Transverse colon (tissue), 4 donors: ENCODE results near the gene HNRNPM. TPM values are rescaled to one million over a fixed set of nuclear protein-coding genes. Genes with fewer than 3 reads are reported as not detected.

Source experiments
- DNase-seq: peaks from one replicate; pipeline ENCODE4 v3.0.0-alpha.2; 2019
- H3K27ac ChIP-seq, 4 donors: fragments of 200-600 bp; sonication (generic); 2 replicates each; pipeline ENCODE4 v1.5.1; 2016 to 2018; ENCODE audit warnings: inconsistent platforms in 4 of 4
- H3K27me3 ChIP-seq: fragments of 200-600 bp; sonication (generic); 2 replicates; pipeline ENCODE4 v1.5.1; 2017; ENCODE audit warnings: inconsistent platforms
- H3K36me3 ChIP-seq, 4 donors: fragments of 200-600 bp; sonication (generic); 2 replicates each; pipeline ENCODE4 v1.5.1; 2017 to 2019; ENCODE audit warnings: inconsistent platforms in 4 of 4
- H3K4me1 ChIP-seq, 4 donors: fragments of 200-600 bp; sonication (generic); 2 replicates each; pipeline ENCODE4 v1.5.1; 2017 to 2020; ENCODE audit warnings: inconsistent platforms in 4 of 4
- H3K4me3 ChIP-seq, 4 donors: fragments of 200-600 bp; sonication (generic); 1 replicate in 1 of 4; 2 replicates in 3 of 4; pipeline versions ENCODE4 v1.5.1 to v1.6.1; 2017 to 2019; ENCODE audit warnings: inconsistent platforms in 4 of 4
- H3K9me3 ChIP-seq, 2 donors: fragments of 200-600 bp; sonication (generic); 2 replicates each; pipeline ENCODE4 v1.5.1; 2017 to 2019; ENCODE audit warnings: inconsistent platforms in 2 of 2
- CTCF ChIP-seq, 5 experiments: fragments of 200-600 bp in 3 of 5; fragments of 450-650 bp in 2 of 5; sonication (generic) in 3 of 5; IDR thresholded peaks; 1 replicate in 2 of 5; 2 replicates in 3 of 5; pipeline ENCODE4 v1.5.1; 2016 to 2017; ENCODE audit warnings: antibody characterized with exemption in 5 of 5, inconsistent platforms in 3 of 5, mild to moderate bottlenecking in 2 of 5, moderate library complexity in 1 of 5
- EP300 ChIP-seq: sonication (generic); formaldehyde crosslinking; IDR thresholded peaks from one replicate; pipeline ENCODE4 v1.6.1; 2017; ENCODE audit warnings: antibody characterized with exemption, low read depth
- POLR2A ChIP-seq: fragments of 450-650 bp; IDR thresholded peaks from one replicate; pipeline ENCODE4 v1.6.1; 2016; ENCODE audit warnings: antibody characterized with exemption, mild to moderate bottlenecking, moderate library complexity
- POLR2AphosphoS5 ChIP-seq, 3 donors: sonication (generic); formaldehyde crosslinking; IDR thresholded peaks; one replicate each; pipeline ENCODE4 v1.6.1; 2016; ENCODE audit warnings: antibody characterized with exemption in 3 of 3
- WGBS, 2 donors: methylation state at CpG; one replicate each; pipeline ENCODE4 v1.1.5; 2018; ENCODE audit warnings: low coverage in 1 of 2; 5-methylcytosine and 5-hydroxymethylcytosine counted together
- in situ Hi-C, 4 donors: fragments of 200-750 bp; cut with MboI; loops; one replicate each; pipeline versions ENCODE4 v1.15.0 to v1.15.1; 2017; ENCODE audit warnings: low sequenced_read_pairs in 3 of 4, low pct_ligation_motif_present in 1 of 4, low pct_unique_long_range_greater_than_20kb in 1 of 4
- intact Hi-C: fragments of 100-400 bp; cut with DNase I; formaldehyde crosslinking; loops from one replicate; pipeline ENCODE4 v1.15.1; 2023; ENCODE audit warnings: low total_unique reads
- total RNA-seq, 4 donors: library from RNA; depleted of rRNA; stranded (reverse); fragments of >200 nt; gene quantifications; one replicate each; pipeline ENCODE4 v1.1.0, GENCODE V29; 2016

The HNRNPM gene
- 100 to 1,000 TPM in 2 of 4 donors, 10 to 100 TPM in 2; 72.2 to 164 (median 101) TPM for total RNA-seq

- no peaks in the 10 kb centered on the region for H3K9me3 ChIP-seq
- peak within 1 kb of the TSS; percentile 92 to 99 (median 96) for H3K4me3 ChIP-seq
- H3K4me1 ChIP-seq: peaks cover 29 to 48% (median 42%) of the 10 kb centered on the region in 4 donors
- in situ Hi-C loops (no loop called here), intact Hi-C loops (loop anchor here (10.0 kb wide), 1 partner anchor 80 kb away; the partner anchor contains the start of gene ANGPTL4)
- DNase-seq: peak; percentile 100
- H3K36me3 ChIP-seq: no peaks in the 10 kb centered on the region
- TF ChIP-seq POLR2A (peak; percentile 97), EP300 (no peak), POLR2AphosphoS5 (IDR thresholded peaks at IDR 0.05) (peak; percentile 97 to 98 (median 97))
- WGBS, 2 donors: 0 to 1% methylated on average over 6 to 41 of the region's 93 CpGs
- H3K27ac ChIP-seq: peak within 1 kb of the TSS; percentile 95 to 99 (median 96)
- H3K27me3 ChIP-seq: no peaks in the 10 kb centered on the region
Measured at GRCh38 chr19:8444677-8445487, at the start of gene HNRNPM. TSS of gene HNRNPM (plus strand) at chr19:8444975. CDS start at chr19:8444999, 24 bp downstream.

GRCh38 chr19:8395621-8396082, 49.1 kb upstream of the HNRNPM start:
- no peaks in the 10 kb centered on the region for H3K9me3 ChIP-seq
- no peak for DNase-seq
- peak overlapping the region; percentile 27 to 100 (median 100) for H3K27ac ChIP-seq
- peaks cover 21 to 55% (median 30%) of the 10 kb centered on the region in 4 donors for H3K4me1 ChIP-seq
- H3K36me3 ChIP-seq: no peaks in the 10 kb centered on the region
- no peak for TF ChIP-seq POLR2A
- TF ChIP-seq POLR2AphosphoS5 (IDR thresholded peaks at IDR 0.05): no peak
- TF ChIP-seq CTCF (IDR thresholded peaks at IDR 0.05): no peak
- no peak for TF ChIP-seq EP300
- in situ Hi-C loops: no loop called here
- H3K27me3 ChIP-seq: no peaks in the 10 kb centered on the region
- no peak overlapping the region for H3K4me3 ChIP-seq
- intact Hi-C loops: loop anchor here (2.0 kb wide), 1 partner anchor 41 kb away; no protein-coding TSS in a partner anchor
- 91 to 98% methylated on average over 8 to 14 of the region's 14 CpGs for WGBS, 2 donors

GRCh38 chr19:8396185-8396562, 48.6 kb upstream of the HNRNPM start:
- no peaks in the 10 kb centered on the region for H3K9me3 ChIP-seq
- H3K4me1 ChIP-seq: peaks cover 17 to 51% (median 26%) of the 10 kb centered on the region in 4 donors
- 90 to 94% methylated on average over 5 to 7 of the region's 7 CpGs for WGBS, 2 donors
- no peaks in the 10 kb centered on the region for H3K36me3 ChIP-seq
- no peak overlapping the region for H3K4me3 ChIP-seq
- intact Hi-C loops (loop anchor here (2.0 kb wide), 1 partner anchor 41 kb away; no protein-coding TSS in a partner anchor), in situ Hi-C loops (no loop called here)
- TF ChIP-seq POLR2AphosphoS5 (IDR thresholded peaks at IDR 0.05) (no peak), EP300 (no peak), CTCF (IDR thresholded peaks at IDR 0.05) (no peak), POLR2A (no peak)
- no peaks in the 10 kb centered on the region for H3K27me3 ChIP-seq
- DNase-seq: no peak
- no peak overlapping the region for H3K27ac ChIP-seq

GRCh38 chr19:8396563-8397203, 48.1 kb upstream of the HNRNPM start:
- no peak for TF ChIP-seq POLR2AphosphoS5 (IDR thresholded peaks at IDR 0.05)
- TF ChIP-seq CTCF (IDR thresholded peaks at IDR 0.05): peak; percentile 28 to 54 (median 52)
- H3K4me3 ChIP-seq: no peak overlapping the region
- H3K27me3 ChIP-seq: no peaks in the 10 kb centered on the region
- H3K4me1 ChIP-seq: peaks cover 12 to 46% (median 21%) of the 10 kb centered on the region in 4 donors
- H3K27ac ChIP-seq: peak overlapping the region in 1 of 4 donors; percentile 8
- intact Hi-C loops: loop anchor here (2.0 kb wide), 1 partner anchor 42 kb away; no protein-coding TSS in a partner anchor
- 59 to 80% methylated on average over 1 to 21 of the region's 22 CpGs for WGBS, 2 donors
- in situ Hi-C loops: no loop called here
- H3K36me3 ChIP-seq: no peaks in the 10 kb centered on the region
- H3K9me3 ChIP-seq: no peaks in the 10 kb centered on the region
- peak; percentile 65 for DNase-seq
